HepG2 (cell line): ENCODE measurements around the gene MICAL3. TPM values are rescaled to one million over a fixed set of nuclear protein-coding genes. Genes with fewer than 3 reads are reported as not detected.

ENCODE experiments used
- ARHGAP35 ChIP-seq: sonication (generic); formaldehyde crosslinking; IDR thresholded peaks from 2 replicates; pipeline ENCODE4 v1.9.0; 2022; ENCODE audit warnings: mild to moderate bottlenecking, inconsistent platforms, moderate library complexity, missing genetic modification reagents, borderline replicate concordance
- ELF1 ChIP-seq: sonication (generic); formaldehyde crosslinking; IDR thresholded peaks from 2 replicates; pipeline ENCODE4 v1.4.0; 2020; ENCODE audit warnings: missing genetic modification reagents
- GTF2F1 ChIP-seq: fragments of 150-350 bp; IDR thresholded peaks from 2 replicates; pipeline ENCODE4 v1.6.1; 2014; ENCODE audit warnings: low read length
- HIVEP1 ChIP-seq: sonication (generic); formaldehyde crosslinking; IDR thresholded peaks from 2 replicates; pipeline ENCODE4 v1.4.0; 2020; ENCODE audit warnings: mild to moderate bottlenecking, missing genetic modification reagents
- MYC ChIP-seq: sonication (generic); formaldehyde crosslinking; IDR thresholded peaks from 2 replicates; pipeline ENCODE4 v1.9.0; 2021; ENCODE audit warnings: missing genetic modification reagents, borderline replicate concordance
- RAD51 ChIP-seq: fragments of 450-650 bp; IDR thresholded peaks from 2 replicates; pipeline ENCODE4 v1.6.1; 2016; ENCODE audit warnings: borderline replicate concordance
- SCMH1 ChIP-seq: sonication (generic); formaldehyde crosslinking; IDR thresholded peaks from 2 replicates; pipeline ENCODE4 v1.9.0; 2021; ENCODE audit warnings: missing genetic modification reagents, mild to moderate bottlenecking, borderline replicate concordance
- SKI ChIP-seq: fragments of 450-650 bp; IDR thresholded peaks from one replicate; pipeline ENCODE4 v1.6.1; 2018; ENCODE audit warnings: mild to moderate bottlenecking; ENCODE audit not compliant: partially characterized antibody
- STAG1 ChIP-seq: sonication (generic); formaldehyde crosslinking; IDR thresholded peaks from 2 replicates; pipeline ENCODE4 v1.4.0; 2020; ENCODE audit warnings: missing genetic modification reagents
- TBX3 ChIP-seq: fragments of 450-650 bp; IDR thresholded peaks from 2 replicates; pipeline ENCODE4 v1.6.1; 2017; ENCODE audit warnings: antibody characterized with exemption, mild to moderate bottlenecking, inconsistent platforms, borderline replicate concordance
- TMF1 ChIP-seq: sonication (generic); formaldehyde crosslinking; IDR thresholded peaks from 2 replicates; pipeline ENCODE4 v1.8.1; 2022; ENCODE audit warnings: low read depth, missing genetic modification reagents
- YEATS2 ChIP-seq: sonication (generic); formaldehyde crosslinking; IDR thresholded peaks from 2 replicates; pipeline ENCODE4 v1.4.0; 2020; ENCODE audit warnings: missing genetic modification reagents, borderline replicate concordance
- ZNF124 ChIP-seq: sonication (generic); formaldehyde crosslinking; IDR thresholded peaks from 2 replicates; pipeline ENCODE4 v1.4.0; 2020; ENCODE audit warnings: missing genetic modification reagents
- polyA plus RNA-seq, 8 experiments: library from polyadenylated mRNA; depleted of rRNA in 3 of 8; stranded (reverse) in 7 of 8; unstranded in 1 of 8; fragments of >200 nt; fragmentation: Illumina TruSeq in 4 of 8; extraction: Trizol in 4 of 8; gene quantifications; 2 replicates each; pipeline versions ENCODE4 v1.2.1 to v1.2.3, GENCODE V29; 2011 to 2016; ENCODE audit warnings: low read depth in 4 of 8, missing spikeins in 1 of 8, mixed read lengths in 1 of 8; ENCODE audit not compliant: insufficient read depth in 1 of 8
- total RNA-seq, 5 experiments: library from RNA; depleted of rRNA; stranded (reverse); fragments of >200 nt; fragmentation: Illumina TruSeq; extraction: Trizol; gene quantifications; 2 replicates each; pipeline ENCODE4 v1.2.3, GENCODE V29; 2016; ENCODE audit warnings: low read depth in 1 of 5
- TF ChIP-seq, protein P1 (sequence below): sonication (generic); formaldehyde crosslinking; IDR thresholded peaks from 2 replicates; pipeline ENCODE4 v1.5.0; 2020; ENCODE audit warnings: missing genetic modification reagents
- TF ChIP-seq, protein P2 (sequence below): sonication (generic); formaldehyde crosslinking; IDR thresholded peaks from 2 replicates; pipeline ENCODE4 v1.5.1; 2020; ENCODE audit warnings: missing genetic modification reagents, mild to moderate bottlenecking, borderline replicate concordance
- TF ChIP-seq, protein P3 (sequence below): sonication (generic); formaldehyde crosslinking; IDR thresholded peaks from 2 replicates; pipeline ENCODE4 v1.4.0; 2020; ENCODE audit warnings: mild to moderate bottlenecking, missing genetic modification reagents
- TF ChIP-seq, protein P4 (sequence below): sonication (generic); formaldehyde crosslinking; IDR thresholded peaks from 2 replicates; pipeline ENCODE4 v1.5.0; 2020; ENCODE audit warnings: mild to moderate bottlenecking, low read depth, missing genetic modification reagents, borderline replicate concordance
- TF ChIP-seq, protein P5 (sequence below): sonication (generic); formaldehyde crosslinking; IDR thresholded peaks from 2 replicates; pipeline ENCODE4 v1.5.0; 2020; ENCODE audit warnings: mild to moderate bottlenecking, missing genetic modification reagents, borderline replicate concordance
- TF ChIP-seq, protein P6 (sequence below): sonication (generic); formaldehyde crosslinking; IDR thresholded peaks from 2 replicates; pipeline ENCODE4 v1.4.0; 2020; ENCODE audit warnings: missing genetic modification reagents

MICAL3 gene
- total and polyA plus RNA-seq, 2 of the 13 experiments (the other 11 are each of a cell fraction or from before 2014, with no cell fraction given) = 5.3 to 12.5 TPM

GRCh38 chr22:17920145-17920605, 104.2 kb downstream of the MICAL3 start (continued):
- TF ChIP-seq ELF1 (CRISPR knock-in tag) (peak; percentile 65), ARHGAP35 (CRISPR knock-in tag) (no peak), MYC (CRISPR knock-in tag) (no peak), GTF2F1 (no peak), HIVEP1 (no peak), ZNF124 (CRISPR knock-in tag) (no peak), SKI (peak; percentile 30), RAD51 (no peak), STAG1 (peak; percentile 59), TBX3 (no peak), YEATS2 (CRISPR knock-in tag) (no peak), SCMH1 (CRISPR knock-in tag) (no peak), TMF1 (no peak)
- TF ChIP-seq, protein P1, sequence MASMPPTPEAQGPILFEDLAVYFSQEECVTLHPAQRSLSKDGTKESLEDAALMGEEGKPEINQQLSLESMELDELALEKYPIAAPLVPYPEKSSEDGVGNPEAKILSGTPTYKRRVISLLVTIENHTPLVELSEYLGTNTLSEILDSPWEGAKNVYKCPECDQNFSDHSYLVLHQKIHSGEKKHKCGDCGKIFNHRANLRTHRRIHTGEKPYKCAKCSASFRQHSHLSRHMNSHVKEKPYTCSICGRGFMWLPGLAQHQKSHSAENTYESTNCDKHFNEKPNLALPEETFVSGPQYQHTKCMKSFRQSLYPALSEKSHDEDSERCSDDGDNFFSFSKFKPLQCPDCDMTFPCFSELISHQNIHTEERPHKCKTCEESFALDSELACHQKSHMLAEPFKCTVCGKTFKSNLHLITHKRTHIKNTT (CRISPR knock-in tag) = no peak
- TF ChIP-seq, protein P2, sequence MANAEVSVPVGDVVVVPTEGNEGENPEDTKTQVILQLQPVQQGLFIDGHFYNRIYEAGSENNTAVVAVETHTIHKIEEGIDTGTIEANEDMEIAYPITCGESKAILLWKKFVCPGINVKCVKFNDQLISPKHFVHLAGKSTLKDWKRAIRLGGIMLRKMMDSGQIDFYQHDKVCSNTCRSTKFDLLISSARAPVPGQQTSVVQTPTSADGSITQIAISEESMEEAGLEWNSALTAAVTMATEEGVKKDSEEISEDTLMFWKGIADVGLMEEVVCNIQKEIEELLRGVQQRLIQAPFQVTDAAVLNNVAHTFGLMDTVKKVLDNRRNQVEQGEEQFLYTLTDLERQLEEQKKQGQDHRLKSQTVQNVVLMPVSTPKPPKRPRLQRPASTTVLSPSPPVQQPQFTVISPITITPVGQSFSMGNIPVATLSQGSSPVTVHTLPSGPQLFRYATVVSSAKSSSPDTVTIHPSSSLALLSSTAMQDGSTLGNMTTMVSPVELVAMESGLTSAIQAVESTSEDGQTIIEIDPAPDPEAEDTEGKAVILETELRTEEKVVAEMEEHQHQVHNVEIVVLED = no peak
- TF ChIP-seq, protein P3, sequence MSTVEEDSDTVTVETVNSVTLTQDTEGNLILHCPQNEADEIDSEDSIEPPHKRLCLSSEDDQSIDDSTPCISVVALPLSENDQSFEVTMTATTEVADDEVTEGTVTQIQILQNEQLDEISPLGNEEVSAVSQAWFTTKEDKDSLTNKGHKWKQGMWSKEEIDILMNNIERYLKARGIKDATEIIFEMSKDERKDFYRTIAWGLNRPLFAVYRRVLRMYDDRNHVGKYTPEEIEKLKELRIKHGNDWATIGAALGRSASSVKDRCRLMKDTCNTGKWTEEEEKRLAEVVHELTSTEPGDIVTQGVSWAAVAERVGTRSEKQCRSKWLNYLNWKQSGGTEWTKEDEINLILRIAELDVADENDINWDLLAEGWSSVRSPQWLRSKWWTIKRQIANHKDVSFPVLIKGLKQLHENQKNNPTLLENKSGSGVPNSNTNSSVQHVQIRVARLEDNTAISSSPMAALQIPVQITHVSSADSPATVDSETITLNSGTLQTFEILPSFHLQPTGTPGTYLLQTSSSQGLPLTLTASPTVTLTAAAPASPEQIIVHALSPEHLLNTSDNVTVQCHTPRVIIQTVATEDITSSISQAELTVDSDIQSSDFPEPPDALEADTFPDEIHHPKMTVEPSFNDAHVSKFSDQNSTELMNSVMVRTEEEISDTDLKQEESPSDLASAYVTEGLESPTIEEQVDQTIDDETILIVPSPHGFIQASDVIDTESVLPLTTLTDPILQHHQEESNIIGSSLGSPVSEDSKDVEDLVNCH (CRISPR knock-in tag) = no peak
- TF ChIP-seq, protein P4, sequence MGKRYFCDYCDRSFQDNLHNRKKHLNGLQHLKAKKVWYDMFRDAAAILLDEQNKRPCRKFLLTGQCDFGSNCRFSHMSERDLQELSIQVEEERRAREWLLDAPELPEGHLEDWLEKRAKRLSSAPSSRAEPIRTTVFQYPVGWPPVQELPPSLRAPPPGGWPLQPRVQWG (CRISPR knock-in tag) = no peak
- TF ChIP-seq, protein P5, sequence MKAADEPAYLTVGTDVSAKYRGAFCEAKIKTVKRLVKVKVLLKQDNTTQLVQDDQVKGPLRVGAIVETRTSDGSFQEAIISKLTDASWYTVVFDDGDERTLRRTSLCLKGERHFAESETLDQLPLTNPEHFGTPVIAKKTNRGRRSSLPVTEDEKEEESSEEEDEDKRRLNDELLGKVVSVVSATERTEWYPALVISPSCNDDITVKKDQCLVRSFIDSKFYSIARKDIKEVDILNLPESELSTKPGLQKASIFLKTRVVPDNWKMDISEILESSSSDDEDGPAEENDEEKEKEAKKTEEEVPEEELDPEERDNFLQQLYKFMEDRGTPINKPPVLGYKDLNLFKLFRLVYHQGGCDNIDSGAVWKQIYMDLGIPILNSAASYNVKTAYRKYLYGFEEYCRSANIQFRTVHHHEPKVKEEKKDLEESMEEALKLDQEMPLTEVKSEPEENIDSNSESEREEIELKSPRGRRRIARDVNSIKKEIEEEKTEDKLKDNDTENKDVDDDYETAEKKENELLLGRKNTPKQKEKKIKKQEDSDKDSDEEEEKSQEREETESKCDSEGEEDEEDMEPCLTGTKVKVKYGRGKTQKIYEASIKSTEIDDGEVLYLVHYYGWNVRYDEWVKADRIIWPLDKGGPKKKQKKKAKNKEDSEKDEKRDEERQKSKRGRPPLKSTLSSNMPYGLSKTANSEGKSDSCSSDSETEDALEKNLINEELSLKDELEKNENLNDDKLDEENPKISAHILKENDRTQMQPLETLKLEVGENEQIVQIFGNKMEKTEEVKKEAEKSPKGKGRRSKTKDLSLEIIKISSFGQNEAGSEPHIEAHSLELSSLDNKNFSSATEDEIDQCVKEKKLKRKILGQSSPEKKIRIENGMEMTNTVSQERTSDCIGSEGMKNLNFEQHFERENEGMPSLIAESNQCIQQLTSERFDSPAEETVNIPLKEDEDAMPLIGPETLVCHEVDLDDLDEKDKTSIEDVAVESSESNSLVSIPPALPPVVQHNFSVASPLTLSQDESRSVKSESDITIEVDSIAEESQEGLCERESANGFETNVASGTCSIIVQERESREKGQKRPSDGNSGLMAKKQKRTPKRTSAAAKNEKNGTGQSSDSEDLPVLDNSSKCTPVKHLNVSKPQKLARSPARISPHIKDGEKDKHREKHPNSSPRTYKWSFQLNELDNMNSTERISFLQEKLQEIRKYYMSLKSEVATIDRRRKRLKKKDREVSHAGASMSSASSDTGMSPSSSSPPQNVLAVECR = no peak
- TF ChIP-seq, protein P6, sequence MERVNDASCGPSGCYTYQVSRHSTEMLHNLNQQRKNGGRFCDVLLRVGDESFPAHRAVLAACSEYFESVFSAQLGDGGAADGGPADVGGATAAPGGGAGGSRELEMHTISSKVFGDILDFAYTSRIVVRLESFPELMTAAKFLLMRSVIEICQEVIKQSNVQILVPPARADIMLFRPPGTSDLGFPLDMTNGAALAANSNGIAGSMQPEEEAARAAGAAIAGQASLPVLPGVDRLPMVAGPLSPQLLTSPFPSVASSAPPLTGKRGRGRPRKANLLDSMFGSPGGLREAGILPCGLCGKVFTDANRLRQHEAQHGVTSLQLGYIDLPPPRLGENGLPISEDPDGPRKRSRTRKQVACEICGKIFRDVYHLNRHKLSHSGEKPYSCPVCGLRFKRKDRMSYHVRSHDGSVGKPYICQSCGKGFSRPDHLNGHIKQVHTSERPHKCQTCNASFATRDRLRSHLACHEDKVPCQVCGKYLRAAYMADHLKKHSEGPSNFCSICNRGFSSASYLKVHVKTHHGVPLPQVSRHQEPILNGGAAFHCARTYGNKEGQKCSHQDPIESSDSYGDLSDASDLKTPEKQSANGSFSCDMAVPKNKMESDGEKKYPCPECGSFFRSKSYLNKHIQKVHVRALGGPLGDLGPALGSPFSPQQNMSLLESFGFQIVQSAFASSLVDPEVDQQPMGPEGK (CRISPR knock-in tag) = peak; percentile 53
